T47D (cell line): Measurements from ENCODE around the gene TEX2.
A peak's percentile ranks its signal among the peaks of the same experiment; 100 is the strongest.

Experiments used
- DNase-seq, 2 experiments: peaks; one replicate each; pipeline versions ENCODE4 v3.0.0 to v3.0.0-alpha.2; 2011 to 2012; ENCODE audit warnings: low read depth in 1 of 2, low spot score in 1 of 2
- JUND ChIP-seq: IDR thresholded peaks from 2 replicates; pipeline ENCODE4 v1.6.1; 2012; ENCODE audit warnings: low read depth
- in situ Hi-C: cut with HindIII; loops from 2 replicates; pipeline ENCODE4 v1.10.0; 2016; ENCODE audit warnings: low sequenced_read_pairs, low pct_unique_long_range_greater_than_20kb

TEX2 gene

GRCh38 chr17:64150237-64151015 is 112.6 kb downstream of the TEX2 start:
- DNase-seq: peak in 1 of 2 experiments; percentile 77
- no peak for TF ChIP-seq JUND
- in situ Hi-C loops: no loop called here

DNA sequence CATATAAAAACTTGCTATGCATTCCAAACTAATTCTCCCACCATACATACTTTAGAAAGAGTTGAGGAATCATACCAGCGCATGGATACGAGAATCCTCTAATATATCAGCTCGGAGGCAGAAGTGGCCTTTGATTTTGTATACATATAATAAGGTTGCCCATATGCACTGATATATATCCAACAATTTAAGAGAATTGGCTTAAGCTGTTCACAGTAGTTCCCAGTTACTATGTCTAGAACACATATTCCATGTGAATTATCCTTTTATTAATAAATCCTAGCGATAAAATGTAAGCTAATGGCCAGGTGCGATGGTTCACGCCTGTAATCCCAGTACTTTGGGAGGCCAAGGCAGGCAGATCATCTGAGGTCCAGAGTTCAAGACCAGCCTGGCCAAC is 113.9 kb downstream of the TEX2 start:
- no peak for DNase-seq
- TF ChIP-seq JUND: no peak
- in situ Hi-C loops: no loop called here

DNA sequence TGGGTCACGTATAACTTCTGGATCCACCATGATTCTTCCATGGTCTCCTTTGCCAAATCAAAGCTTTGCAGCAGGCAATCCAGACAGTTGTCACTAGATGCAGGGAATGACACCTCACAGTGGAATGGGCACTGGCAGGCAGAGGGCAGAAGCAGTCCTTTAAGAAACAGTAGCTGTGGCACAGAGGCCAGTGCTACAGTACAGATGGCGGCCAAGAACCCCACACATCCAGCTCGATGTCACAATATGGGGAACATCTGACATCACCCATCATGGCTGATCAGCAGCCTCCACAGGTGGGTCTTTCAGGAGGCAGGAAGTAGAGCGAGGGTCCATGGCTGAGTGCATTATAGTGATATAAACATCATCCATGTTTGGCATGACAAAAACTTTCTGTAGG is 114.4 kb downstream of the TEX2 start:
- peak in 1 of 2 experiments; percentile 77 for DNase-seq
- no peak for TF ChIP-seq JUND
- in situ Hi-C loops: no loop called here

GRCh38 chr17:64148017-64148631 is 114.9 kb downstream of the TEX2 start:
- peak; percentile 11; the same call in 1 of the 2 replicates for TF ChIP-seq JUND
- DNase-seq: peak in 1 of 2 experiments; percentile 77
- in situ Hi-C loops: no loop called here

DNA sequence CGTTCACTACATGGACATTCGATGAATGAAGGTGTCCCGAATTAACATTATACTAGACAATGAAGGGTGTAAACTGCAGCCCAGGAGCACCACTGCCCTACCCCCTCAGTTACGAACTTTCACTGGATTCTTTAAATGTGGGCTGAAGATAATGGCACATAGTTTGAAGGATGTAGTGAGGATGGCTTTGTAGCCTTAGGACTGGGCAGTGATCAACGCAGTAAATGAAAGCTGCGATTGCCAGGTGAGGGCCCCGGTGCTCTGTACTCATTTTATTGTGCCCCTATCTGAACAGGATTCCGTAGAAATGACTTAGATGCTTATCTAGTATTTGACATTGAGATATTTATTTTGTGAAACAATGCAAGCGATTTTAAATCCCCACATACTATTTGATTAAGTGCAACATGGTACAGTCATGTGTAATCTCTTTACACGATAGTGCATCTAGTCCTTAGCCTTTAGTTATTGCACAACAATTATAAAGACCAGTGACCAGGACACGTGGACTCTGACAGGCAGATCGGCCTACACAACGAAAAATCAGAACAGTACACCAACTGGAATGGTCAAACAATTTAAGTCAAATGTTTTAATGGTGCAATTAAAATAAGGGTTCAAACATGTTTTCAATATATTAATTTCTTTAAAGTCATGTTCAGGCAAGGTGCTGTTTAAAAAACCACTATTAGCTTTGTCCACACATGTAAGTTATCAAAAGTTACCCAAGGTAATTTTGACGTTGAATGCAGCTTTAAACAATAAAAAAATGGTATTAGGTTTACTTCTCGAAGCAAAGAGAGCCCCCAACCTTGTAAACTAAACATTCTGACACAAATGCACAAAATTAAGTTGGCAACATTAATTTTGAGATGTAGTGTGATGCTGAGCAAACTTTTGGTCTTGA is 115.7 kb downstream of the TEX2 start:
- in situ Hi-C loops: no loop called here
- peak in 1 of 2 experiments; percentile 66 for DNase-seq
- TF ChIP-seq JUND: peak; percentile 73

GRCh38 chr17:64146418-64147109 is 116.5 kb downstream of the TEX2 start:
- in situ Hi-C loops: no loop called here
- TF ChIP-seq JUND: no peak
- peak in 1 of 2 experiments; percentile 79 for DNase-seq

GRCh38 chr17:64145751-64146417 is 117.2 kb downstream of the TEX2 start:
- peak; percentile 94 to 100 for DNase-seq
- peak; percentile 65 for TF ChIP-seq JUND
- in situ Hi-C loops: no loop called here

- TF ChIP-seq JUND: no peak
- in situ Hi-C loops: no loop called here
- no peak for DNase-seq
Observed at GRCh38 chr17:64145375-64145750, 117.7 kb downstream of the TEX2 start.

GRCh38 chr17:64139542-64139941 is 123.5 kb downstream of the TEX2 start:
- in situ Hi-C loops: no loop called here
- TF ChIP-seq JUND: no peak
- DNase-seq: no peak

GRCh38 chr17:64138441-64138840 is 124.6 kb downstream of the TEX2 start:
- no peak for DNase-seq
- in situ Hi-C loops: no loop called here

DNA sequence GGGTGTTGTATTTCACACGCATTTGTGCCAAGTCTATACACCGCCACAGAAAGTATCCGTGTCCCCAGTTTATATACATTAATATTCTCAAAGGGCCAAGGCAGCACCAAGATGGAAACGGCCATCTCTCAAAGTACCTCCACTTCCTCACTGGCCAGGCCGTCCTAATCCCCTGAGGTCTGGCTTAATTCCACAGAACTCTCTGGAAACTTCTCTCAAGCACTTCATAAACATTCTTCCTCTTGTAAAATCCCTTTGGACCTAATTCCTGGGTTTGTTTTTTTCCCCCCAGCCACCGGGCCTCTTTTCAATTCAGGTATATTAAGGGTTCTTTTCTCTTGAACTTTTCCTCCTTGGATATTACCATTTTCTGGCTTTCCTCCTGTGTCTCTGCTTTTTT is 128.1 kb downstream of the TEX2 start:
- no peak for DNase-seq
- TF ChIP-seq JUND: no peak
- in situ Hi-C loops: no loop called here

More at GRCh38 chr17:64138441-64138840, 124.6 kb downstream of the TEX2 start:
- TF ChIP-seq JUND: no peak
